Measurements from ENCODE around the gene HOXB7. TPM values are rescaled to one million over a fixed set of nuclear protein-coding genes. Genes with fewer than 3 reads are reported as not detected.

HOXB7 gene
- total RNA-seq, 2 donors from 2014 or later = 0.24 to 0.78 TPM

DNA sequence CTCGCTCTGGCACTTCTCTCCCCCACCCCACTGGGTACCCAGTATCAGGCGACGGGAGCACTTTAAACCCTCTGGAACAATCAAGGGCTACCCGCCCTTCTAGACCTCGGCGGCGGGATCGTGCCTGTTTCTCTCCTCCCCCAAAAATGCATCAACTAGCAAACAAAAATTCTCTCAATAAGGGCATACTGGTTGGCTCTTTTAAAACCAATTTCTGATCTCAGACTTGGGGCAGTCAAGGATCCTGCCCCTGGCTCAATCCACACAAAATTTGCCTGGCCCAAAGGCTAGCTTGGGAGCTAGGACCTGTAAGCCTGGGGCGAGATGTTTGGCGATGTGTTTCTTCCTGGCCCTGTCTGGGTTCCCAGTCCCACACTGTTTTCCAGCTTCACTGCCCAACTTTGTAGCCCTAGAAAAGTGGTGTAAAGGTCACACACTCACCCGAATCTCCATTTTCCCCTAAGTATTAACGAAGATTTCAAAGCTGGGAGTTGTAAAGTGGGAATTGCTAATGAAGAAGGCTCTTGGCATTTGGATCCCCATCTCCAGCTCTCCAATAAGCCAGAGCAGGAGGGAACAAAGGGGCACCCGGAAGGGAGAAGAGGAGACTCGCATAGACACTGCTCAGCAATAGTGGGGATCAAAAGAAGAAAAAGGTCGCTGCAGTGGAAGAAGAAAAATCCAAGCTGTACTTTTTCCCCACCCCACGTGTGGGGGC lies 51.5 kb downstream of the HOXB7 start:
- no peaks in the 10 kb centered on the region for H3K36me3 ChIP-seq
- H3K4me1 ChIP-seq = peaks cover 0 to 24% of the 10 kb centered on the region in 2 donors
- H3K9me3 ChIP-seq = no peaks in the 10 kb centered on the region
- no peak overlapping the region for H3K27ac ChIP-seq
- TF ChIP-seq, protein P1, sequence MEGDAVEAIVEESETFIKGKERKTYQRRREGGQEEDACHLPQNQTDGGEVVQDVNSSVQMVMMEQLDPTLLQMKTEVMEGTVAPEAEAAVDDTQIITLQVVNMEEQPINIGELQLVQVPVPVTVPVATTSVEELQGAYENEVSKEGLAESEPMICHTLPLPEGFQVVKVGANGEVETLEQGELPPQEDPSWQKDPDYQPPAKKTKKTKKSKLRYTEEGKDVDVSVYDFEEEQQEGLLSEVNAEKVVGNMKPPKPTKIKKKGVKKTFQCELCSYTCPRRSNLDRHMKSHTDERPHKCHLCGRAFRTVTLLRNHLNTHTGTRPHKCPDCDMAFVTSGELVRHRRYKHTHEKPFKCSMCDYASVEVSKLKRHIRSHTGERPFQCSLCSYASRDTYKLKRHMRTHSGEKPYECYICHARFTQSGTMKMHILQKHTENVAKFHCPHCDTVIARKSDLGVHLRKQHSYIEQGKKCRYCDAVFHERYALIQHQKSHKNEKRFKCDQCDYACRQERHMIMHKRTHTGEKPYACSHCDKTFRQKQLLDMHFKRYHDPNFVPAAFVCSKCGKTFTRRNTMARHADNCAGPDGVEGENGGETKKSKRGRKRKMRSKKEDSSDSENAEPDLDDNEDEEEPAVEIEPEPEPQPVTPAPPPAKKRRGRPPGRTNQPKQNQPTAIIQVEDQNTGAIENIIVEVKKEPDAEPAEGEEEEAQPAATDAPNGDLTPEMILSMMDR (IDR thresholded peaks at IDR 0.05) = no peak
- no peak overlapping the region for H3K4me3 ChIP-seq
- peaks cover 0 to 10% of the 10 kb centered on the region in 2 donors for H3K27me3 ChIP-seq
- DNase-seq (ENCODE audit: low spot score) = no peak

DNA sequence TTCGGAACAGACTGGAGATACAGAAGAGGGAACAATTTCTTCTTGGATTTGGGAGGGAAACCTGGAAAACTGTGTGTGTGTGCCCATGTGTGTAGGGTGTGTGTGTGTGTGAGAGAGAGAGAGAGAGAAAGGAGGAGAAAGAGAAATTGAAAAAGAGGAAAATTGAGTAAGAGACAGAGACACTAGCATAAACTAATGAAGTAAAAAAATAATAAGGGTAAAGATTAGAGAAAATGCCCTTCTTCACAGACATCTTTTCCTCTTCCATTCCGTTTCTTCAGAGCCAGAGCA lies 52.0 kb downstream of the HOXB7 start:
- peaks cover 0 to 9% of the 10 kb centered on the region in 2 donors for H3K27me3 ChIP-seq
- H3K36me3 ChIP-seq = no peaks in the 10 kb centered on the region
- no peak for DNase-seq (ENCODE audit: low spot score)
- no peak overlapping the region for H3K27ac ChIP-seq
- peaks cover 0 to 22% of the 10 kb centered on the region in 2 donors for H3K4me1 ChIP-seq
- no peaks in the 10 kb centered on the region for H3K9me3 ChIP-seq
- TF ChIP-seq, protein P1 (IDR thresholded peaks at IDR 0.05) = no peak
- H3K4me3 ChIP-seq = no peak overlapping the region

DNA sequence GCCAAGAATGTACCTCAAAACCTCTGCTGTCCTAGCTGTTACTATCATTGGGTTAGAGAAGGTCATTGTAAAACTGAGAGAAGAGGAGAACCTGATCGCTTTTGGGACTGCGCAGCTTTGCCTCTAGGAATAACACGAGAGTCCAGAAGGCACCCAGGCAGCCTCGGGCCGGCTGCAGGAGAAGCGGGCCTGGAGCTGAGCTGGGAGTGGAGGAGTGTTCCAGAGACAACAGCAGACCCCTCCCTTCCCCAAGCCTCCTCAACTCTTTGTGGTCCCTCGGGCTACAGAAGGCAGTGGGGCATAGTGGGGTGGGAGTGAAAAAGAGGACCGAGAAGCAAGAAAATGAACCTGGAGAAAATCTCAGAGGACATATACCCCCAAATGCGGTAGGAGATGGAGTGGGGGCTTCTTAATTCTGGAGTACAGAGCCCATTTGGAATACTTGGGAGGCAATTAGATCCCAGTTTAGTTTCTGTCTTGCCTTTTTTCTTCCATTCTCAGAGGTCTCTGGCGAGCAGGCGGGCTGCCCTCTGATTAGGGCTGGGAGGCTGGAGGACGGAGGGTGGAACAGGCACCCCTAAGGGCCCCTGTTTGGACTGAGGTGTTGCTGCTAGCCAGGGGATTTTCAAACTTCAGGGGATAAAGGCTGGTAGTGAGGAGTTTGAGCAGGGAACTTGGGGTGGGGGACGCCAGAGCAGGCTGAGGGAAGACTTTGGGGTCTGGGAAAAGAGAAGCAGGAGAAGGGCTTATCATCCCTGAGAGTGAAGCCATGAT lies 52.6 kb downstream of the HOXB7 start:
- H3K27ac ChIP-seq = no peak overlapping the region
- H3K36me3 ChIP-seq = no peaks in the 10 kb centered on the region
- H3K4me3 ChIP-seq = no peak overlapping the region
- no peak for DNase-seq (ENCODE audit: low spot score)
- TF ChIP-seq, protein P1 (IDR thresholded peaks at IDR 0.05) = no peak
- no peaks in the 10 kb centered on the region for H3K9me3 ChIP-seq
- H3K27me3 ChIP-seq = peaks cover 0 to 7% of the 10 kb centered on the region in 2 donors
- peaks cover 0 to 22% of the 10 kb centered on the region in 2 donors for H3K4me1 ChIP-seq

MicroRNAs encoded within 50 kb of the gene (microRNA counts, 767-probe panel; counts per million panel counts)
- 3,479 to 6,102 counts per million in 2 donors for microRNA hsa-miR-10a-5p

Small RNA genes within 50 kb of the gene (microRNA-seq; reads per million reads assigned to microRNA genes)
- 0 reads per million in 2 donors for gene MIR196A1 (ENCODE audit: borderline number of aligned reads in 2 of 2, borderline replicate concordance in 1 of 2)

Other genes starting within 250 kb of the HOXB7 start
- not detected for gene SKAP1, start 180.8 kb downstream of the HOXB7 start, total RNA-seq
- not detected for gene HOXB1, start 80.0 kb downstream of the HOXB7 start, total RNA-seq
- 1 to 10 TPM; 4.8 to 5.5 TPM for gene HOXB2, start 65.9 kb downstream of the HOXB7 start, total RNA-seq
- 1 to 10 TPM in 1 of 2 donors, under 1 TPM in 1; 0.52 to 1.0 TPM for gene HOXB4, start 32.7 kb downstream of the HOXB7 start, total RNA-seq
- gene HOXB3, start 20.8 kb downstream of the HOXB7 start, total RNA-seq = 1 to 10 TPM in 1 of 2 donors, under 1 TPM in 1; 0.82 to 1.2 TPM
- gene HOXB5, start 17.2 kb downstream of the HOXB7 start, total RNA-seq = not detected
- gene HOXB6, start 6.0 kb downstream of the HOXB7 start, total RNA-seq = 1 to 10 TPM in 1 of 2 donors, under 1 TPM in 1; 0.82 to 2.6 TPM
- not detected for gene HOXB8, start 4.3 kb upstream of the HOXB7 start, total RNA-seq
- gene HOXB9, start 15.3 kb upstream of the HOXB7 start, total RNA-seq = not detected
- not detected for gene PRAC1, start 111.5 kb upstream of the HOXB7 start, total RNA-seq
- gene PRAC2, start 112.2 kb upstream of the HOXB7 start, total RNA-seq = not detected
- gene HOXB13, start 117.7 kb upstream of the HOXB7 start, total RNA-seq = not detected
- not detected for gene TTLL6, start 206.2 kb upstream of the HOXB7 start, total RNA-seq
- gene CALCOCO2, start 220.0 kb upstream of the HOXB7 start, total RNA-seq = 100 to 1,000 TPM; 112 to 152 TPM